Common myeloid progenitor, CD34-positive (primary cell): ENCODE results near the gene RGS7.

Source experiments
- CTCF ChIA-PET: fragments of 350-600 bp; sonication (Branson Sonifier 250); formaldehyde crosslinking; loops from one replicate; lab custom pipeline; 2021; ENCODE audit warnings: antibody characterized with exemption; lab: Charles Lee
- POLR2A ChIA-PET: fragments of 350-600 bp; sonication (Branson Sonifier 250); formaldehyde crosslinking; loops from one replicate; lab custom pipeline; 2021; ENCODE audit warnings: antibody characterized with exemption; lab: Charles Lee
- DNase-seq, 3 donors: peaks; one replicate each; pipeline versions ENCODE4 v3.0.0 to v3.0.0-alpha.2; 2013
- H3K27ac ChIP-seq, 2 experiments: 1 replicate in 1 of 2; 2 replicates in 1 of 2; pipeline ENCODE4 v1.7.0; 2013; ENCODE audit warnings: inconsistent platforms in 2 of 2, low read length in 2 of 2, mild to moderate bottlenecking in 2 of 2, low read depth in 1 of 2, moderate library complexity in 1 of 2; ENCODE audit not compliant: severe bottlenecking in 2 of 2, insufficient read depth in 1 of 2, poor library complexity in 1 of 2
- H3K27me3 ChIP-seq, 5 experiments: replicated peaks in 2 of 5; 1 replicate in 3 of 5; 2 replicates in 2 of 5; pipeline versions ENCODE4 v1.6.1 to v1.7.0; 2013; ENCODE audit warnings: low read length in 4 of 5, mild to moderate bottlenecking in 2 of 5, moderate library complexity in 2 of 5, inconsistent platforms in 1 of 5; ENCODE audit not compliant: insufficient read depth in 5 of 5, control insufficient read depth in 4 of 5
- H3K36me3 ChIP-seq, 4 experiments: 1 replicate in 2 of 4; 2 replicates in 2 of 4; pipeline versions ENCODE4 v1.6.1 to v1.7.0; 2013; ENCODE audit warnings: low read length in 3 of 4, control low read depth in 1 of 4, mild to moderate bottlenecking in 1 of 4; ENCODE audit not compliant: control insufficient read depth in 4 of 4, insufficient read depth in 4 of 4
- H3K4me1 ChIP-seq, 4 experiments: 1 replicate in 3 of 4; 2 replicates in 1 of 4; pipeline versions ENCODE4 v1.6.1 to v1.7.1; 2013; ENCODE audit warnings: low read length in 3 of 4, mild to moderate bottlenecking in 3 of 4, control low read depth in 1 of 4, inconsistent platforms in 1 of 4, moderate library complexity in 1 of 4; ENCODE audit not compliant: control insufficient read depth in 4 of 4, insufficient read depth in 4 of 4; ENCODE audit errors: control extremely low read depth in 1 of 4
- H3K4me3 ChIP-seq, 7 experiments: 1 replicate in 4 of 7; 2 replicates in 3 of 7; pipeline versions ENCODE4 v1.5.1 to v1.7.0; 2013; ENCODE audit warnings: mild to moderate bottlenecking in 7 of 7, low read length in 6 of 7, moderate library complexity in 6 of 7, inconsistent platforms in 2 of 7, low read depth in 2 of 7, control low read depth in 1 of 7; ENCODE audit not compliant: insufficient read depth in 4 of 7, control insufficient read depth in 1 of 7; ENCODE audit errors: extremely low read depth in 1 of 7
- H3K9me3 ChIP-seq, 5 experiments: 1 replicate in 4 of 5; 2 replicates in 1 of 5; pipeline versions ENCODE4 v1.6.1 to v1.7.1; 2013; ENCODE audit warnings: low read length in 4 of 5, mild to moderate bottlenecking in 2 of 5, inconsistent platforms in 1 of 5, low read depth in 1 of 5, moderate library complexity in 1 of 5; ENCODE audit not compliant: control insufficient read depth in 4 of 5, insufficient read depth in 2 of 5; ENCODE audit errors: control extremely low read depth in 1 of 5
- WGBS: methylation state at CpG from one replicate; pipeline ENCODE4 v1.1.5; 2013; ENCODE audit not compliant: insufficient coverage; 5-methylcytosine and 5-hydroxymethylcytosine counted together

The RGS7 gene

GRCh38 chr1:240860023-240860422 lies 497.0 kb downstream of the RGS7 start:
- WGBS, result no CpG with 5 or more reads among the region's 3 CpGs
- H3K27me3 ChIP-seq, result no peaks in the 10 kb centered on the region
- H3K4me1 ChIP-seq, result no peaks in the 10 kb centered on the region
- DNase-seq, result no peak
- H3K36me3 ChIP-seq, result no peaks in the 10 kb centered on the region
- ChIA-PET POLR2A (no interaction called here), CTCF (no interaction called here)
- no peak overlapping the region for H3K27ac ChIP-seq
- H3K4me3 ChIP-seq, result no peak overlapping the region
- no peaks in the 10 kb centered on the region for H3K9me3 ChIP-seq

GRCh38 chr1:240854367-240854766 lies 502.6 kb downstream of the RGS7 start:
- 100% methylated on average over 1 of the region's 6 CpGs for WGBS
- Histone ChIP-seq H3K27ac (no peak overlapping the region), H3K4me3 (no peak overlapping the region), H3K27me3 (no peaks in the 10 kb centered on the region), H3K36me3 (no peaks in the 10 kb centered on the region), H3K9me3 (no peaks in the 10 kb centered on the region), H3K4me1 (no peaks in the 10 kb centered on the region)
- CTCF ChIA-PET, result no interaction called here
- DNase-seq, result no peak
- POLR2A ChIA-PET, result no interaction called here

GRCh38 chr1:240847325-240847724 lies 509.7 kb downstream of the RGS7 start:
- H3K9me3 ChIP-seq, result no peaks in the 10 kb centered on the region
- H3K36me3 ChIP-seq, result no peaks in the 10 kb centered on the region
- no peaks in the 10 kb centered on the region for H3K4me1 ChIP-seq
- ChIA-PET CTCF (no interaction called here), POLR2A (no interaction called here)
- no peak for DNase-seq
- no peak overlapping the region for H3K27ac ChIP-seq
- H3K4me3 ChIP-seq, result no peak overlapping the region
- H3K27me3 ChIP-seq, result no peaks in the 10 kb centered on the region
- no CpG with 5 or more reads among the region's 2 CpGs for WGBS

GRCh38 chr1:240844486-240844885 lies 512.5 kb downstream of the RGS7 start:
- Histone ChIP-seq H3K4me1 (no peaks in the 10 kb centered on the region), H3K36me3 (no peaks in the 10 kb centered on the region), H3K27ac (no peak overlapping the region), H3K27me3 (no peaks in the 10 kb centered on the region), H3K9me3 (no peaks in the 10 kb centered on the region), H3K4me3 (no peak overlapping the region)
- DNase-seq, result no peak
- no CpG with 5 or more reads among the region's 1 CpG for WGBS
- POLR2A ChIA-PET, result no interaction called here
- CTCF ChIA-PET, result no interaction called here

- H3K9me3 ChIP-seq, result no peaks in the 10 kb centered on the region
- CTCF ChIA-PET, result no interaction called here
- no peak overlapping the region for H3K27ac ChIP-seq
- 56% methylated on average over 3 of the region's 3 CpGs for WGBS
- no peak for DNase-seq
- POLR2A ChIA-PET, result no interaction called here
- no peaks in the 10 kb centered on the region for H3K4me1 ChIP-seq
- H3K36me3 ChIP-seq, result no peaks in the 10 kb centered on the region
- no peaks in the 10 kb centered on the region for H3K27me3 ChIP-seq
- H3K4me3 ChIP-seq, result no peak overlapping the region
These were observed 513.2 kb downstream of the RGS7 start for GRCh38 chr1:240843798-240844197.

- CTCF ChIA-PET, result no interaction called here
- Histone ChIP-seq H3K36me3 (no peaks in the 10 kb centered on the region), H3K27ac (no peak overlapping the region), H3K9me3 (no peaks in the 10 kb centered on the region), H3K4me3 (no peak overlapping the region), H3K27me3 (no peaks in the 10 kb centered on the region), H3K4me1 (no peaks in the 10 kb centered on the region)
- WGBS, result 89% methylated on average over 1 of the region's 1 CpG
- DNase-seq, result no peak
- POLR2A ChIA-PET, result no interaction called here
These were observed 520.7 kb downstream of the RGS7 start for GRCh38 chr1:240836271-240836670.

GRCh38 chr1:240835291-240835690 lies 521.7 kb downstream of the RGS7 start:
- Histone ChIP-seq H3K4me1 (no peaks in the 10 kb centered on the region), H3K27ac (no peak overlapping the region), H3K36me3 (no peaks in the 10 kb centered on the region), H3K9me3 (no peaks in the 10 kb centered on the region), H3K27me3 (no peaks in the 10 kb centered on the region), H3K4me3 (no peak overlapping the region)
- ChIA-PET CTCF (no interaction called here), POLR2A (no interaction called here)
- no peak for DNase-seq
- WGBS, result 98% methylated on average over 5 of the region's 9 CpGs
